Measurements from ENCODE around the gene GRK4.

Gene GRK4

GRCh38 chr4:2994917-2995316 lies 31.5 kb downstream of the GRK4 start:
- Histone ChIP-seq H3K27ac (no peak overlapping the region), H3K79me2 (no peaks in the 10 kb centered on the region), H3K9me3 (ENCODE audit: control insufficient read depth, low read length) (no peaks in the 10 kb centered on the region), H3K4me1 (no peaks in the 10 kb centered on the region), H3K36me3 (ENCODE audit: control insufficient read depth, insufficient read depth, low read length) (no peaks in the 10 kb centered on the region), H3K4me2 (ENCODE audit: low read length) (no peak overlapping the region), H2AFZ (no peak overlapping the region), H3K9ac (no peak overlapping the region), H3K4me3 (ENCODE audit: low read depth, low read length) (no peak overlapping the region), H3K27me3 (ENCODE audit: control insufficient read depth, insufficient read depth, low read length) (no peaks in the 10 kb centered on the region)
- TF ChIP-seq, protein P1, sequence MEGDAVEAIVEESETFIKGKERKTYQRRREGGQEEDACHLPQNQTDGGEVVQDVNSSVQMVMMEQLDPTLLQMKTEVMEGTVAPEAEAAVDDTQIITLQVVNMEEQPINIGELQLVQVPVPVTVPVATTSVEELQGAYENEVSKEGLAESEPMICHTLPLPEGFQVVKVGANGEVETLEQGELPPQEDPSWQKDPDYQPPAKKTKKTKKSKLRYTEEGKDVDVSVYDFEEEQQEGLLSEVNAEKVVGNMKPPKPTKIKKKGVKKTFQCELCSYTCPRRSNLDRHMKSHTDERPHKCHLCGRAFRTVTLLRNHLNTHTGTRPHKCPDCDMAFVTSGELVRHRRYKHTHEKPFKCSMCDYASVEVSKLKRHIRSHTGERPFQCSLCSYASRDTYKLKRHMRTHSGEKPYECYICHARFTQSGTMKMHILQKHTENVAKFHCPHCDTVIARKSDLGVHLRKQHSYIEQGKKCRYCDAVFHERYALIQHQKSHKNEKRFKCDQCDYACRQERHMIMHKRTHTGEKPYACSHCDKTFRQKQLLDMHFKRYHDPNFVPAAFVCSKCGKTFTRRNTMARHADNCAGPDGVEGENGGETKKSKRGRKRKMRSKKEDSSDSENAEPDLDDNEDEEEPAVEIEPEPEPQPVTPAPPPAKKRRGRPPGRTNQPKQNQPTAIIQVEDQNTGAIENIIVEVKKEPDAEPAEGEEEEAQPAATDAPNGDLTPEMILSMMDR (IDR thresholded peaks at IDR 0.05) = no peak

- Histone ChIP-seq H3K4me1 (no peaks in the 10 kb centered on the region), H3K4me2 (ENCODE audit: low read length) (no peak overlapping the region), H3K9ac (no peak overlapping the region), H3K4me3 (ENCODE audit: low read depth, low read length) (no peak overlapping the region), H3K36me3 (ENCODE audit: control insufficient read depth, insufficient read depth, low read length) (no peaks in the 10 kb centered on the region), H3K27me3 (ENCODE audit: control insufficient read depth, insufficient read depth, low read length) (no peaks in the 10 kb centered on the region), H3K9me3 (ENCODE audit: control insufficient read depth, low read length) (no peaks in the 10 kb centered on the region), H3K27ac (no peak overlapping the region), H2AFZ (no peak overlapping the region), H3K79me2 (no peaks in the 10 kb centered on the region)
- TF ChIP-seq, protein P1 (IDR thresholded peaks at IDR 0.05) = no peak
These were observed 32.3 kb downstream of the GRK4 start for GRCh38 chr4:2995546-2996265.

DNA sequence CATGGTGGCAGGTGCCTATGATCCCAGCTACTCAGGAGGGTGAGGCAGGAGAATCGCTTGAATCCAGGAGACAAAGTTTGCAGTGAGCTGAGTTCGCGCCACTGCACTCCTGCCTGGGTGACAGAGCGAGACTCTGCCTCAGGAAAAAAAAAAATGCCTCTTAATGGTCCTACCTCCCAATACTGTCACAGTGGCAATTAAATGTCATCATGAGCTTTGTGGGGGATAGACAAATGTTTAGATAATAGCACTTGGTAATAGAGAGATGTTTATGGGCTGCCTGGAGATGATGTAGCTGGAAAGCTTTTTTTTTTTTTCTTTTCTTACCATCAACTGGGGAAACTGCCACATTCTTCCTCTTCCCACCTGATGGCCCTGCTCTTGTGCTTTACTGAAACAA lies 33.0 kb downstream of the GRK4 start:
- Histone ChIP-seq H3K36me3 (ENCODE audit: control insufficient read depth, insufficient read depth, low read length) (no peaks in the 10 kb centered on the region), H3K79me2 (no peaks in the 10 kb centered on the region), H3K9me3 (ENCODE audit: control insufficient read depth, low read length) (no peaks in the 10 kb centered on the region), H3K27me3 (ENCODE audit: control insufficient read depth, insufficient read depth, low read length) (no peaks in the 10 kb centered on the region), H3K4me3 (ENCODE audit: low read depth, low read length) (no peak overlapping the region), H3K9ac (no peak overlapping the region), H3K27ac (no peak overlapping the region), H2AFZ (no peak overlapping the region), H3K4me2 (ENCODE audit: low read length) (no peak overlapping the region), H3K4me1 (no peaks in the 10 kb centered on the region)
- TF ChIP-seq, protein P1 (IDR thresholded peaks at IDR 0.05) = no peak

DNA sequence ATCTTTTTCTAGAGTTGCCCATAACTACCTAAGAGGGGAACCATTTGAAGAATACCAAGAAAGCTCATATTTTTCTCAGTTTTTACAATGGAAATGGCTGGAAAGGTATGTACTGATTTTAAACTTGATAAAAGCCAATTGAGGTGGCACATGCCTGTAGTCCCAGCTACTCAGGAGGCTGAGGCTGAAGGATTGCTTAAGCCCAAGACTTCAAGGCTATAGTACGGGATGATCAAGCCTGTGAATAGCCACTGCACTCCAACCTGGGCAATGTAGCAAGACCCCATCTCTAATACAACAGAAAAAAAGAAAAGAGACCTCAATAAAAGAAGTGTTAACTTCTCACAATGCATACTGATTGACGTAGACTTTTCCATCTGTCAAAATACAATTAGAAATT lies 44.4 kb downstream of the GRK4 start:
- no peak overlapping the region for H3K27ac ChIP-seq
- H2AFZ ChIP-seq = no peak overlapping the region
- H3K9me3 ChIP-seq (ENCODE audit: control insufficient read depth, low read length) = no peaks in the 10 kb centered on the region
- H3K79me2 ChIP-seq = no peaks in the 10 kb centered on the region
- H3K4me1 ChIP-seq = no peaks in the 10 kb centered on the region
- no peak overlapping the region for H3K4me2 ChIP-seq (ENCODE audit: low read length)
- TF ChIP-seq, protein P1 (IDR thresholded peaks at IDR 0.05) = no peak
- H3K27me3 ChIP-seq (ENCODE audit: control insufficient read depth, insufficient read depth, low read length) = no peaks in the 10 kb centered on the region
- H3K9ac ChIP-seq = no peak overlapping the region
- H3K4me3 ChIP-seq (ENCODE audit: low read depth, low read length) = no peak overlapping the region
- no peaks in the 10 kb centered on the region for H3K36me3 ChIP-seq (ENCODE audit: control insufficient read depth, insufficient read depth, low read length)

GRCh38 chr4:3009422-3009821 lies 46.1 kb downstream of the GRK4 start:
- Histone ChIP-seq H3K36me3 (ENCODE audit: control insufficient read depth, insufficient read depth, low read length) (no peaks in the 10 kb centered on the region), H3K9me3 (ENCODE audit: control insufficient read depth, low read length) (no peaks in the 10 kb centered on the region), H3K79me2 (no peaks in the 10 kb centered on the region), H3K27ac (no peak overlapping the region), H3K27me3 (ENCODE audit: control insufficient read depth, insufficient read depth, low read length) (no peaks in the 10 kb centered on the region), H3K9ac (no peak overlapping the region), H3K4me3 (ENCODE audit: low read depth, low read length) (no peak overlapping the region), H3K4me2 (ENCODE audit: low read length) (no peak overlapping the region), H3K4me1 (no peaks in the 10 kb centered on the region), H2AFZ (no peak overlapping the region)
- TF ChIP-seq, protein P1 (IDR thresholded peaks at IDR 0.05) = no peak
